ENCODE data around the gene NCOA4.

DNA sequence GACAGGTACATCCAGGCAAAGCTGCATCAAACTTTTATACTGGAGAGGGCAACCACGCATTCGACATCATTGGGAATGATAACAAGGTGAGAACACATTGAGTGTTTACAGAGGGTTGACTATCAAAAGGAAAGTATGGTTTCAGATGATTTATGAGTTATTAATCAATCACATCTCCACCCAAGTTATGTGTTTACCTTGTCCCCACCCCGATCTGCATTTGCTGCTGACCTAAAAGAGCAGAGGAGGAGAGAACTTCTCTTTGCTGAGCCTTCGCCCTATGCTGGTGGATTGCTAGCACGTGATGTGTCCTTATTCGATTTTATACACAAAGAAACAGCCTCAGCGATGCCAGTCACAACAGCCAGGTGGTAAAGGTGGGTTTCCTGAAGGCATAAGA, 15.8 kb upstream of the NCOA4 start, which contains the start of gene MSMB:
- TF ChIP-seq POLR2AphosphoS5 (IDR thresholded peaks at IDR 0.05; ENCODE audit: low read depth, low read length) (no peak), ATF3 (IDR thresholded peaks at IDR 0.05) (no peak), POLR2A (IDR thresholded peaks at IDR 0.05; ENCODE audit: borderline replicate concordance, extremely low read depth, insufficient read depth, insufficient read length) (no peak), YY1 (IDR thresholded peaks at IDR 0.05; ENCODE audit: extremely low read depth, insufficient replicate concordance, low read depth, low read length) (no peak), EGR1 (IDR thresholded peaks at IDR 0.05; ENCODE audit: low read depth) (no peak)
- TF ChIP-seq, protein P1, sequence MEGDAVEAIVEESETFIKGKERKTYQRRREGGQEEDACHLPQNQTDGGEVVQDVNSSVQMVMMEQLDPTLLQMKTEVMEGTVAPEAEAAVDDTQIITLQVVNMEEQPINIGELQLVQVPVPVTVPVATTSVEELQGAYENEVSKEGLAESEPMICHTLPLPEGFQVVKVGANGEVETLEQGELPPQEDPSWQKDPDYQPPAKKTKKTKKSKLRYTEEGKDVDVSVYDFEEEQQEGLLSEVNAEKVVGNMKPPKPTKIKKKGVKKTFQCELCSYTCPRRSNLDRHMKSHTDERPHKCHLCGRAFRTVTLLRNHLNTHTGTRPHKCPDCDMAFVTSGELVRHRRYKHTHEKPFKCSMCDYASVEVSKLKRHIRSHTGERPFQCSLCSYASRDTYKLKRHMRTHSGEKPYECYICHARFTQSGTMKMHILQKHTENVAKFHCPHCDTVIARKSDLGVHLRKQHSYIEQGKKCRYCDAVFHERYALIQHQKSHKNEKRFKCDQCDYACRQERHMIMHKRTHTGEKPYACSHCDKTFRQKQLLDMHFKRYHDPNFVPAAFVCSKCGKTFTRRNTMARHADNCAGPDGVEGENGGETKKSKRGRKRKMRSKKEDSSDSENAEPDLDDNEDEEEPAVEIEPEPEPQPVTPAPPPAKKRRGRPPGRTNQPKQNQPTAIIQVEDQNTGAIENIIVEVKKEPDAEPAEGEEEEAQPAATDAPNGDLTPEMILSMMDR (IDR thresholded peaks at IDR 0.05 in 2 of 3, conservative IDR thresholded peaks at IDR 0.05 in 1 of 3; ENCODE audit: borderline replicate concordance in 1 of 3, insufficient read depth in 1 of 3, low read depth in 2 of 3, low read length in 2 of 3) = no peak
- TF ChIP-seq, protein P2, sequence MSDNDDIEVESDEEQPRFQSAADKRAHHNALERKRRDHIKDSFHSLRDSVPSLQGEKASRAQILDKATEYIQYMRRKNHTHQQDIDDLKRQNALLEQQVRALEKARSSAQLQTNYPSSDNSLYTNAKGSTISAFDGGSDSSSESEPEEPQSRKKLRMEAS (IDR thresholded peaks at IDR 0.05) = no peak

Data from HCT116 (cell line).